H1 (cell line): ENCODE measurements around the gene DNAJC7. TPM values are rescaled to one million over a fixed set of nuclear protein-coding genes. Genes with fewer than 3 reads are reported as not detected.

Source experiments
- NRF1 ChIP-seq: IDR thresholded peaks from 2 replicates; pipeline ENCODE4 v1.6.1; 2011; ENCODE audit warnings: mild to moderate bottlenecking, low read depth, low read length, improper control_type of control experiment
- TEAD4 ChIP-seq: IDR thresholded peaks from 2 replicates; pipeline ENCODE4 v1.6.1; 2012; ENCODE audit warnings: low read depth, low read length, inconsistent platforms, mixed read lengths
- polyA plus RNA-seq, 7 experiments: library from polyadenylated mRNA; depleted of rRNA in 3 of 7; stranded (reverse) in 5 of 7; unstranded in 2 of 7; fragments of >200 nt in 5 of 7; fragments of 200-250 nt in 2 of 7; gene quantifications; 1 replicate in 5 of 7; 2 replicates in 1 of 7; 4 replicates in 1 of 7; pipeline versions ENCODE4 v1.2.1 to v1.2.3, GENCODE V29; 2011 to 2013; ENCODE audit warnings: missing spikeins in 2 of 7, mixed read lengths in 2 of 7
- total RNA-seq: library from RNA; stranded (reverse); fragmentation: NEBNext Ultra II Directional; extraction: Animal tissue kit (Norgen Biotek cat#: 25700); gene quantifications from 2 replicates; pipeline ENCODE4 v1.2.1, GENCODE V29; 2021

DNAJC7 gene
- total and polyA plus RNA-seq, 2 of the 8 experiments (the other 6 are each of a cell fraction or from before 2014, with no cell fraction given) = 31.0 to 148 TPM

- no peak for TF ChIP-seq NRF1
- no peak for TF ChIP-seq TEAD4
These were observed 72.3 kb downstream of the DNAJC7 start (continued) for GRCh38 chr17:41944943-41945342.
